LNCAP (cell line): ENCODE data around the gene CMTM4.

ENCODE experiments used
- CTCF ChIP-seq: fragments of 450-650 bp; IDR thresholded peaks from 2 replicates; pipeline ENCODE4 v1.5.1; 2017; ENCODE audit warnings: mild to moderate bottlenecking

Gene CMTM4

GRCh38 chr16:66604376-66605176, 92.0 kb downstream of the CMTM4 start, which contains the start of gene CMTM3:
CMTM3 (plus strand) TSS chr16:66604704; CDS start chr16:66604806, 102 bp downstream.
- TF ChIP-seq CTCF = peak; percentile 33; the same call in 1 of the 2 replicates

- TF ChIP-seq CTCF = no peak
Observed at GRCh38 chr16:66603537-66604375, 92.8 kb downstream of the CMTM4 start.

- no peak for TF ChIP-seq CTCF
Observed at GRCh38 chr16:66601471-66601870, 95.1 kb downstream of the CMTM4 start.

- no peak for TF ChIP-seq CTCF
Observed at GRCh38 chr16:66600477-66600876, 96.1 kb downstream of the CMTM4 start.

GRCh38 chr16:66599726-66600125, 96.8 kb downstream of the CMTM4 start:
- no peak for TF ChIP-seq CTCF

- TF ChIP-seq CTCF = no peak
Observed at GRCh38 chr16:66598111-66598510, 98.4 kb downstream of the CMTM4 start.

- TF ChIP-seq CTCF = no peak
Observed at GRCh38 chr16:66596986-66597848, 99.3 kb downstream of the CMTM4 start.
